ENCODE results near the gene P2RX4.
"Not testable (repeated sequence)": the region's sequence is repeated elsewhere in the genome, so short reads cannot be mapped to it uniquely, and the experiment has no call there.

Gene P2RX4

DNA sequence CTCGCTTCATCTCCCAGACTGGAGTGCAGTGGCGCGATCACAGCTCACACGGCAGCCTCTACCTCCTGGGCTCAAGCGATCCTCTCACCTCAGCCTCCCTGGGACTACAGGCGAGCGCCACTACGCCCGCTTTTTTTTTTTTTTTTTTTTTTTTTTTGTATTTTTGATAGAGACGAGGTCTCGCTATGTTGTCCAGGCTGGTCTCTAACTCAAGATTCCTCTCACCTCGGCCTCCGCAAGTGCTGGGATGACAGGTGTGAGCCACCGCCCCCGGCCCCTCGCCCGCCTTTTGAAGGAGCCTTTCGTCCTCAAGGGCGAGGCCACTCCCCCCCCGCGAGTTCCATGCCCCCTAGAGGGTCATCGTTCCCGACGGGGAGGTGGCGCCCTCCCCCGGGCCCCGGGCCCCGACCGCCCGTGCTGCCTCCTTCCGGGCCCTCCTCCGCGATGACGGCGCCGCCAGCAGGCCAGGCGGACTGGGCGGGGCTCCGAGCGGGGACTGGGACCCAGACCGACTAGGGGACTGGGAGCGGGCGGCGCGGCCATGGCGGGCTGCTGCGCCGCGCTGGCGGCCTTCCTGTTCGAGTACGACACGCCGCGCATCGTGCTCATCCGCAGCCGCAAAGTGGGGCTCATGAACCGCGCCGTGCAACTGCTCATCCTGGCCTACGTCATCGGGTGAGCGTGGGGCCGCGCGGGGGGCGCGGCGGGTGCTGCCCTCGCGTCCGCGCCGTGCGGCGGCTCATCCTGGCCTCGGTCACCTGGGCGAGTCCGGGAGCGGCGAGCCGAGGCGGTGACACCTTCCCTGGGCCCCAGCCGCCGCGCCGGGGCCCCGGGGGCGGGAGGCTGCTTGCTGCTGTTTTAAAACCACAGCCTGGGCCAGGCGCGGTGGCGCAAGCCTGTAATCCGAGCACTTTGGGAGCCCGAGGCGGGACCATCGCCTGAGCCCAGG is at the start of gene P2RX4:
Gene P2RX4, plus strand, starts transcription at position 506 of the 949 bp plus-strand sequence. Its CDS starts 36 bp downstream, at position 542.
- DNase-seq (ENCODE audit: low read depth) = peak; percentile 73

GRCh38 chr12:121162384-121162783 is 47.5 kb upstream of the P2RX4 start:
- DNase-seq (ENCODE audit: low read depth) = no peak

DNA sequence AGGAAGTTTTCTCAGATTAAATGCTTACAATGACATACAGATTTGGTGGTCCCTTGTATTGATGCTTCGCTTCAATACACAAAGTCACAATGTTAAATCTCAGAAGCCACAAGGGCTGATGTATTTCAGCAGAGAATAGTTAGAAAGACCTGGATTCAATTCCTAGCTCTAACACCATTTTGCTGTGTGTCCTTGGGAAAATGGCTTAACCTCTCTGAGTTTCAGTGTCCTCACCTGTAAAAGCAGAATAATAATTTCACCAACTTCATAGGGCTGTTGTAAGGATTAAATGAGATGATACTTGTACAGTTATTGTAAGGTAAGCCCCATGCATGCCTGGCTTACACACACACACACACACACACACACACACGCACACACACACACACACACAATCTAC is 46.9 kb upstream of the P2RX4 start:
- DNase-seq (ENCODE audit: low read depth) = no peak

GRCh38 chr12:121164839-121165238 is 45.1 kb upstream of the P2RX4 start:
- not testable (repeated sequence) for DNase-seq (ENCODE audit: low read depth)

DNA sequence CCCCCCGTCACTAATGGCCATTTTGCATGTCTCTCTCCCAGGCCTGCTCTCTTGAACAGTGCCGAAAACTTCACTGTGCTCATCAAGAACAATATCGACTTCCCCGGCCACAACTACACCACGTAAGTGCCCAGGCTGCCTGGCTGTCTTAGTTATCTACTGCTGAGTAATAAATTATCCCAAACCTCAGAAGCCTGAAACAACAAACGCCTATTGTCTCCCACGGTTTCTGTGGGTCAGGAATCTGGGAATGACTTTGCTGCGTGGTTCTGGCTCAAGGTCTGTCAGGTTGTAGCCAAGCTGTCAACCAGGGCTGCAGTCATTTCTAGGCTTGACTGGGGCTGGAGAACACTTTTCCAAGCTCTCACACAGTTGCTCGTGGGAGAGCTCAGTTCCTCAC is 44.6 kb upstream of the P2RX4 start:
- DNase-seq (ENCODE audit: low read depth) = no peak

- DNase-seq (ENCODE audit: low read depth) = no peak
These were observed 43.6 kb upstream of the P2RX4 start for GRCh38 chr12:121166356-121166755.

DNA sequence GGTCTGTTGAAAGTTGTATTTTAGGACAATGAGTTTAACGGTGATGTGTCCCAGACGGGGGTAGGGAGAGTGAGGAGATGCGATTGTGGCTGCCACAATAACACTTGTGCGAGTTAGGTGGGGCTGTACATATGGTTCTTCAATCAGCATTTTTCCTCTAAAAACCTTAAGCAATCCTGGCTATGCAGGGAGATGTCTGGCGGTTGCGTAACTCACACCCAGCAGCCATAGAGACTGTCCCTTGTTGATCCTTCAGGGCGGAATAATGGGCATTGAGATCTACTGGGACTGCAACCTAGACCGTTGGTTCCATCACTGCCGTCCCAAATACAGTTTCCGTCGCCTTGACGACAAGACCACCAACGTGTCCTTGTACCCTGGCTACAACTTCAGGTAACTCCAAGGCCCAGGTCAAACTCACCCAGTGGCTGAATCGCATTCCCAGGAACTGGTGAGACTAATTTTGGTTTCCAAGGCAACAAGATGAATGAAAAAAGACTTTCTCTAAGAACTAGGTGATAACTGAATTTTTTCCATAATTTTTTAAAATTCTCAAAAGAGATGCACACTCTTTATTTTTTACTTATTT is 42.6 kb upstream of the P2RX4 start:
- no peak for DNase-seq (ENCODE audit: low read depth)

DNA sequence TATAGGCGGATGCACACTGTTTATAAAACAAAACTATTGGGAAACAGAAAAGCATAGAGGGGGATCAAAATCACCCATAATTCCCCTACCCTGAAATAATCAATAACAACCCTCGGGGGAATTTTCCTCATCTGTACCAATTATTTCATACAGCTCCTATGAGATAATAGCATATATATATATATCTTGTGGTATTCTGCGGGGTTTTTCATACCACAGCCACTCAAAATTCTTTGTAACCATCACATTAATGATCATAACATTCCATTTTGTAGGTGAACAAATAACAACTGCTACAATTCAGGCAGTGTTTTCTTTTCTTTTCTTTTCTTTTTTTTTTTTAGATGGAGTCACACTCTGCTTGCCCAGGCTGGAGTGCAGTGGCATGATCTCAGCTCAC is 42.0 kb upstream of the P2RX4 start:
- DNase-seq (ENCODE audit: low read depth) = no peak

GRCh38 chr12:121170151-121170550 is 39.8 kb upstream of the P2RX4 start:
- DNase-seq (ENCODE audit: low read depth) = no peak

DNA sequence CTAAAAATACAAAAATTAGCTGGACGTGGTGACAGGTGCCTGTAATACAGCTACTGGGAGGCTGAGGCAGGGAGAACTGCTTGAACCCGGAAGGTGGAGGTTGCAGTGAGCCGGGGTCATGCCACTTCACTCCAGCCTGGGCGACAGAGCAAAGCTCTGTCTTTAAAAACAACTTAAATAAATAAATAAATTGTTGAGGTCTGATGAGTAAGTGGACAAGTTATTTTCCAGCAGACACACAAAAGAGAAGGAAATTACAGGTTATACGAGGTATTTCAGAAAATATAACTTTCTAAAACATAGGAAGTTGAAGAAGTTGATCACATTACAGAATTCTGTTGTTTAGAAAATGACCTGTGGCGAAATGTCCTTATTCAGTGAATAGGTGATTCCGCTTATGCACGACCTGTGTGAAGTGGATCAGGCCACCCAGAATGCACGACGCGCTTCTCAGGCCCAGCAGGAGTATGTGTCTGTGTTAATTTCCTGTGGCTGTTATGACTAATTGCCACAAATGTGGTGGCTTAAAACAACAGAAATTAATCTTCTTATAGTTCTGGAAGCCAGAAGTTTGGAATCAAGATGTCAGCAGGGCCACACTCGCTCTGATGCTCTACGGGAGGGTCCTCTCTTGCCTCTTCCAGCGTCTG is 39.2 kb upstream of the P2RX4 start:
- DNase-seq (ENCODE audit: low read depth) = no peak

- DNase-seq (ENCODE audit: low read depth) = no peak
These were observed 37.8 kb upstream of the P2RX4 start for GRCh38 chr12:121172145-121172544.

GRCh38 chr12:121175383-121176119 is 34.4 kb upstream of the P2RX4 start:
- DNase-seq (ENCODE audit: low read depth) = no peak

DNA sequence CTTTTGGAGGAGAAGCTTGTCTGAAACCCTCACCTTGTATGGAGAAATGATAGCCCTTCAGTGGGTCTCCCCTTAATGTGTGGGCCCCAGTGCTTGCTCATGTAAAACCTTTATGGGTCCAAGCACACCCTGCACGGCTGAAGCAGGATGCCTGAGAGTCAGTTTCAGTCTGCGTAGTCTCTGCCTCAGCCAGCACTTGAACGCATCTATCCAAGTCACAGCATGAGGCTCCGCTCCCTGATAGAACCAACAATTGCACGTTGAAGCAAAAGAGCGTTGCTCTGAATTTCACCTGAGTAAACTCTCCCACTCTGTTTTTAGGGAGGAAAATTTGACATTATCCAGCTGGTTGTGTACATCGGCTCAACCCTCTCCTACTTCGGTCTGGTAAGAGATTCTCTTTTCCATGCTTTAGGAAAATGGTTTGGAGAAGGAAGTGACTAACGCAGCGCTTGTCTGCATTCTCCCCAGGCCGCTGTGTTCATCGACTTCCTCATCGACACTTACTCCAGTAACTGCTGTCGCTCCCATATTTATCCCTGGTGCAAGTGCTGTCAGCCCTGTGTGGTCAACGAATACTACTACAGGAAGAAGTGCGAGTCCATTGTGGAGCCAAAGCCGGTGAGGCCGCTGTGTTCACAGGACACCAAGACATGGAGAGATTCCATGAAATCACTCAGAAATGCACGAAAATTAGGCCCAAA is 33.0 kb upstream of the P2RX4 start:
- no peak for DNase-seq (ENCODE audit: low read depth)

- DNase-seq (ENCODE audit: low read depth) = no peak
These were observed 28.7 kb upstream of the P2RX4 start for GRCh38 chr12:121181181-121181580.

GRCh38 chr12:121182222-121182893 is 27.6 kb upstream of the P2RX4 start:
- no peak for DNase-seq (ENCODE audit: low read depth)

GRCh38 chr12:121184425-121184824 is 25.5 kb upstream of the P2RX4 start:
- no peak for DNase-seq (ENCODE audit: low read depth)

DNA sequence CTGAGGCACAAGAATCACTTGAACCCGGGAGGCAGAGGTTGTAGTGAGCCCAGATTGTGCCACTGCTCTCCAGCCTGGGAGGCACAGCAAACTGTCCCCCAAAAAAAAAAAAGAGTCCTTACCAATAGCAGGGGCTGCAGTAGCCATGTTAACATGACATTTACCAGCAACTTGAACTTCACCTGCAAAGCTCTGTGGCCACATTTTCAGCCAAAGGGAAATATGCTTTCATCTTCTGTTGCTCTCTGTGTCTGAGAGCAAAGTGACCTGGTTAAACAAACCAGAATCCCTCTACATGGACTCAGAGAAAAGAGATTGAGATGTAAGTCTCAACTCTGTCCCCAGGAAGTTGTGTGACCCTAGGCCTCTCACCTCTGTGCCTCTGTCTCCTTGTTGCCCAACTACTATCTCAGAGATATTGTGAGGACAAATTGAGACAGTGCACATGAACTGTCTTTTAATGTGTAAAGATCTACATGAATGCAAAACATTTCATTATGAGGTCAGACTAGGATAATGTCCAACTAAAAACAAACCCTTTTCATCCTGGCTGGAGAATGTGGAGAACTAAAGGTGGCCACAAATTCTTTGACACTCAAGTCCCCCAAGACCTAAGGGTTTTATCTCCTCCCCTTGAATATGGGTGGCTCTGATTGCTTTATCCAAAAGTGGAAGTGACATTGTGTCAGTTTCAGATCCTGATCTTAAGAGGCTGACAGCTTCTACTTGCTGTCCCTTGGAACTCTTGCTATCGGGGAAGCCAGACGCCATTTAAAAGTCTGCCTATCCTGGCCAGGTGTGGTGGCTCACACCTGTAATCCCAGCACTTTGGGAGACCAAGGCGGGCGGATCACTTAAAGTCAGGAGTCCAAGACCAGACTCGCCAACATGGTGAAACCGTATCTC is 24.7 kb upstream of the P2RX4 start:
- DNase-seq (ENCODE audit: low read depth) = no peak

DNA sequence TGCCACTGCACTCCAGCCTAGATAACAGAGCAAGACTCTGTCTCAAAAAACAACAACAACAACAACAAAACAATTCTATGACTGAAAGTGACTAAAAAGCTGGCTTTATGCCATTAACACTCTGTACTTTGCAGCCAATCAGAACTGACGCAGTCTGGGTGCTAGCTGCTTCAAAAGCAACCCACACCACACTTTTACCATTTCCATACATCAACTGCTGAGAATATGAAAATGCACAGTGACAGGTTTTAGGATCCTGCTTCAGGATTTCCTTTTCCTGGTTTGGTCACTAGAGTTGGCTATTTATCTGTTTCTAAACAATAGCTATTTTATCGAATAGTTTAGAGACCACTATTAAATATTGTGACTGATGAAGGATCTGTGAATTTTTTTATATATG is 23.1 kb upstream of the P2RX4 start:
- no peak for DNase-seq (ENCODE audit: low read depth)

GRCh38 chr12:121187501-121187900 is 22.4 kb upstream of the P2RX4 start:
- DNase-seq (ENCODE audit: low read depth) = no peak

DNA sequence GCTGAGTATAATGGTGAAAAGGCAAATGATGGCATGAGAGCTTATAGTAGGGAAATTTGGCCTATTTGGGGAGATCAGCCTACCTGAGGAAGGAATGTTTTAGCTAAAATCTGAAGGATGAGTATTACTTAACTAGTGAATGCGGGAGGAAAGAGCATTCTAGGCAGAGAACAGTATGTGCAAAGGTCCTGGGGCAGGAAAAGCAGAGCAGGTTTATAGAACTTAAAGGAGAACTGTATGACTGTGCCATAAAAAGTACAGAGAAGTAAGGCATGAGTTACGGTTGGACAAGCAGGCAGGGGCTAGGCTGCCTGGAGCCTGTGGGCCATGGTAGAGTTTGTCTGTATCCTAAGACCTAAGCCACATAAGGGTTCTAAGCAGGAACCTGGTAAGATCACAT is 21.7 kb upstream of the P2RX4 start:
- DNase-seq (ENCODE audit: low read depth) = no peak
